ENCODE results near the gene RSRC1.
"Not testable (repeated sequence)": the region's sequence is repeated elsewhere in the genome, so short reads cannot be mapped to it uniquely, and the experiment has no call there.

DNA sequence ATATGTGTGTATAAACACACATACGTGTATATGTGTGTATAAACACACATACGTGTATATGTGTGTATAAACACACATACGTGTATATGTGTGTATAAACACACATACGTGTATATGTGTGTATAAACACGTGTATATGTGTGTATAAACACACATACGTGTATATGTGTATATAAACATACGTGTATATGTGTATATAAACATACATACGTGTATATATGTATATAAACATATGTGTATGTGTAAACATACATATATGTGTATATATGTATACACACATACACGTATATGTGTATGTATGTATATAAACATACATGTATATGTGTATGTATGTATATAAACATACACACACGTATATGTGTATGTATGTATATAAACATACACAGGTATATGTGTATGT lies 119.1 kb downstream of the RSRC1 start:
- TF ChIP-seq, protein P1, sequence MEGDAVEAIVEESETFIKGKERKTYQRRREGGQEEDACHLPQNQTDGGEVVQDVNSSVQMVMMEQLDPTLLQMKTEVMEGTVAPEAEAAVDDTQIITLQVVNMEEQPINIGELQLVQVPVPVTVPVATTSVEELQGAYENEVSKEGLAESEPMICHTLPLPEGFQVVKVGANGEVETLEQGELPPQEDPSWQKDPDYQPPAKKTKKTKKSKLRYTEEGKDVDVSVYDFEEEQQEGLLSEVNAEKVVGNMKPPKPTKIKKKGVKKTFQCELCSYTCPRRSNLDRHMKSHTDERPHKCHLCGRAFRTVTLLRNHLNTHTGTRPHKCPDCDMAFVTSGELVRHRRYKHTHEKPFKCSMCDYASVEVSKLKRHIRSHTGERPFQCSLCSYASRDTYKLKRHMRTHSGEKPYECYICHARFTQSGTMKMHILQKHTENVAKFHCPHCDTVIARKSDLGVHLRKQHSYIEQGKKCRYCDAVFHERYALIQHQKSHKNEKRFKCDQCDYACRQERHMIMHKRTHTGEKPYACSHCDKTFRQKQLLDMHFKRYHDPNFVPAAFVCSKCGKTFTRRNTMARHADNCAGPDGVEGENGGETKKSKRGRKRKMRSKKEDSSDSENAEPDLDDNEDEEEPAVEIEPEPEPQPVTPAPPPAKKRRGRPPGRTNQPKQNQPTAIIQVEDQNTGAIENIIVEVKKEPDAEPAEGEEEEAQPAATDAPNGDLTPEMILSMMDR (IDR thresholded peaks at IDR 0.05) = not testable (repeated sequence)
- not testable (repeated sequence) for TF ChIP-seq POLR2AphosphoS5 (IDR thresholded peaks at IDR 0.05; ENCODE audit: insufficient read depth in 1 of 2, low read depth in 1 of 2)
